HG03064 (cell line): ENCODE measurements around the gene GXYLT2.
"Not testable (repeated sequence)": the region's sequence is repeated elsewhere in the genome, so short reads cannot be mapped to it uniquely, and the experiment has no call there.

Source experiments
- ATAC-seq: cut with Tn5 transposase; IDR thresholded peaks from one replicate; pipeline ENCODE4 v1.9.1; 2021; ENCODE audit warnings: low read depth; ENCODE audit not compliant: unreplicated experiment

Gene GXYLT2

GRCh38 chr3:72969766-72970165, 81.9 kb downstream of the GXYLT2 start:
- ATAC-seq, result no peak

- no peak for ATAC-seq
Measured at GRCh38 chr3:72970942-72971341, 83.1 kb downstream of the GXYLT2 start.

GRCh38 chr3:72972706-72973030, 84.8 kb downstream of the GXYLT2 start:
- no peak for ATAC-seq

- no peak for ATAC-seq
Measured at GRCh38 chr3:72973031-72973723, 85.3 kb downstream of the GXYLT2 start.

GRCh38 chr3:72973786-72974185, 85.9 kb downstream of the GXYLT2 start:
- no peak for ATAC-seq

GRCh38 chr3:72974956-72975355, 87.1 kb downstream of the GXYLT2 start:
- no peak for ATAC-seq

GRCh38 chr3:72976281-72976741, 88.5 kb downstream of the GXYLT2 start:
- no peak for ATAC-seq

GRCh38 chr3:72977060-72977808, 89.4 kb downstream of the GXYLT2 start:
- no peak for ATAC-seq

- no peak for ATAC-seq
Measured at GRCh38 chr3:72982609-72983366, 94.9 kb downstream of the GXYLT2 start.

- no peak for ATAC-seq
Measured at GRCh38 chr3:72985576-72985975, 97.7 kb downstream of the GXYLT2 start.

- no peak for ATAC-seq
Measured at GRCh38 chr3:72990701-72991395, 103.0 kb downstream of the GXYLT2 start.

- no peak for ATAC-seq
Measured at GRCh38 chr3:72991522-72991921, 103.7 kb downstream of the GXYLT2 start.

- no peak for ATAC-seq
Measured at GRCh38 chr3:72993391-72993790, 105.5 kb downstream of the GXYLT2 start.

- no peak for ATAC-seq
Measured at GRCh38 chr3:72995337-72995736, 107.5 kb downstream of the GXYLT2 start.

GRCh38 chr3:72996121-72996472, 108.3 kb downstream of the GXYLT2 start:
- no peak for ATAC-seq

- peak; percentile 84 for ATAC-seq
Measured at GRCh38 chr3:72996473-72997333, 108.9 kb downstream of the GXYLT2 start, which contains the start of gene PPP4R2. Gene PPP4R2, plus strand, starts transcription at chr3:72996811. Its CDS starts 227 bp downstream, at chr3:72997038.

- no peak for ATAC-seq
Measured at GRCh38 chr3:72997421-72997961, 109.6 kb downstream of the GXYLT2 start.

GRCh38 chr3:72998466-72998865, 110.6 kb downstream of the GXYLT2 start:
- no peak for ATAC-seq

GRCh38 chr3:72999951-73000350, 112.1 kb downstream of the GXYLT2 start:
- no peak for ATAC-seq

GRCh38 chr3:73003050-73003449, 115.2 kb downstream of the GXYLT2 start:
- ATAC-seq, result not testable (repeated sequence)
